Neural cell (in vitro differentiated cells): Measurements from ENCODE around the gene CCR5. TPM values are rescaled to one million over a fixed set of nuclear protein-coding genes. Genes with fewer than 3 reads are reported as not detected.
"Not testable (repeated sequence)": the region's sequence is repeated elsewhere in the genome, so short reads cannot be mapped to it uniquely, and the experiment has no call there.

ENCODE experiments used
- H2AFZ ChIP-seq: fragments of 200-600, 300-800 bp; sonication (generic), shearing (Covaris generic); 2 replicates; pipeline ENCODE4 v1.6.0; 2014; ENCODE audit warnings: low read depth, mild to moderate bottlenecking, antibody characterized with exemption, low read length, moderate library complexity
- H3F3A ChIP-seq: fragments of 200-600 bp; shearing (Covaris generic); 2 replicates; pipeline ENCODE4 v1.6.1; 2016; ENCODE audit warnings: mild to moderate bottlenecking, moderate library complexity, mixed read lengths, antibody characterized with exemption, low read length; ENCODE audit not compliant: insufficient read depth, poor library complexity, severe bottlenecking
- H3K27ac ChIP-seq: fragments of 200-600, 300-800 bp; sonication (generic), shearing (Covaris generic); 2 replicates; pipeline ENCODE4 v1.5.1; 2014; ENCODE audit warnings: mild to moderate bottlenecking, low read length, moderate library complexity
- H3K27me3 ChIP-seq: fragments of 300-800, 200-600 bp; sonication (generic), shearing (Covaris generic); 2 replicates; pipeline ENCODE4 v1.6.0; 2014; ENCODE audit warnings: mild to moderate bottlenecking, low read depth, low read length, moderate library complexity; ENCODE audit not compliant: insufficient read depth
- H3K36me3 ChIP-seq: fragments of 300-800, 200-600 bp; sonication (generic), shearing (Covaris generic); 2 replicates; pipeline ENCODE4 v1.5.1; 2014; ENCODE audit warnings: mild to moderate bottlenecking, antibody characterized with exemption, low read length, moderate library complexity; ENCODE audit not compliant: insufficient read depth
- H3K4me2 ChIP-seq: fragments of 300-800, 200-600 bp; sonication (generic), shearing (Covaris generic); 2 replicates; pipeline ENCODE4 v1.6.0; 2014; ENCODE audit warnings: mild to moderate bottlenecking, low read length
- H3K4me3 ChIP-seq: fragments of 300-800, 200-600 bp; sonication (generic), shearing (Covaris generic); 2 replicates; pipeline ENCODE4 v1.5.1; 2014; ENCODE audit warnings: mild to moderate bottlenecking, low read length, moderate library complexity
- H3K79me2 ChIP-seq: fragments of 200-600 bp; shearing (Covaris generic); replicated peaks from 2 replicates; pipeline ENCODE4 v1.6.0; 2014; ENCODE audit warnings: mild to moderate bottlenecking, low read length, moderate library complexity; ENCODE audit not compliant: insufficient read depth
- H3K9ac ChIP-seq: fragments of 300-800, 200-600 bp; sonication (generic), shearing (Covaris generic); 2 replicates; pipeline ENCODE4 v1.6.1; 2016; ENCODE audit warnings: mild to moderate bottlenecking, low read length, mixed read lengths
- H3K9me2 ChIP-seq: fragments of 200-600 bp; shearing (Covaris generic); 2 replicates; pipeline ENCODE4 v1.6.1; 2016; ENCODE audit warnings: mild to moderate bottlenecking, low read length, mixed read lengths; ENCODE audit not compliant: insufficient read depth
- H3K9me3 ChIP-seq: fragments of 200-600, 300-800 bp; sonication (generic), shearing (Covaris generic); 2 replicates; pipeline ENCODE4 v1.6.1; 2016; ENCODE audit warnings: mild to moderate bottlenecking, mixed run types, low read length, moderate library complexity, mixed read lengths
- H4K20me1 ChIP-seq: fragments of 200-600 bp; shearing (Covaris generic); 2 replicates; pipeline ENCODE4 v1.6.1; 2016; ENCODE audit warnings: mild to moderate bottlenecking, mixed run types; ENCODE audit not compliant: insufficient read depth
- EZH2 ChIP-seq: fragments of 200-600, 300-800 bp; shearing (Covaris generic), sonication (generic); IDR thresholded peaks from 2 replicates; pipeline ENCODE4 v1.6.1; 2014; ENCODE audit warnings: antibody characterized with exemption, low read length, borderline replicate concordance, mild to moderate bottlenecking; ENCODE audit not compliant: insufficient read depth, poor library complexity, severe bottlenecking
- POLR2AphosphoS5 ChIP-seq: IDR thresholded peaks from 2 replicates; pipeline ENCODE4 v1.6.1; 2012
- RAD21 ChIP-seq: fragments of 450-650 bp; conservative IDR thresholded peaks from 2 replicates; pipeline ENCODE4 v1.6.1; 2014; ENCODE audit warnings: antibody characterized with exemption, mild to moderate bottlenecking, moderate library complexity
- SMC3 ChIP-seq: fragments of 450-650 bp; conservative IDR thresholded peaks from 2 replicates; pipeline ENCODE4 v1.6.1; 2014; ENCODE audit warnings: antibody characterized with exemption, mild to moderate bottlenecking, moderate library complexity; ENCODE audit not compliant: poor library complexity
- polyA plus RNA-seq: library from polyadenylated mRNA; depleted of rRNA; stranded (reverse); fragments of >200 nt; gene quantifications from 2 replicates; pipeline ENCODE4 v1.2.3, GENCODE V29; 2014
- TF ChIP-seq, protein P1 (sequence below): fragments of 450-650 bp; IDR thresholded peaks from 2 replicates; pipeline ENCODE4 v1.5.1; 2014; ENCODE audit warnings: antibody characterized with exemption, mild to moderate bottlenecking, moderate library complexity; ENCODE audit not compliant: poor library complexity, severe bottlenecking
- TF ChIP-seq, protein P2 (sequence below): IDR thresholded peaks from 2 replicates; pipeline ENCODE4 v1.6.1; 2012; ENCODE audit warnings: borderline replicate concordance

The CCR5 gene
- polyA plus RNA-seq, 1 donor from 2014 or later = not detected

DNA sequence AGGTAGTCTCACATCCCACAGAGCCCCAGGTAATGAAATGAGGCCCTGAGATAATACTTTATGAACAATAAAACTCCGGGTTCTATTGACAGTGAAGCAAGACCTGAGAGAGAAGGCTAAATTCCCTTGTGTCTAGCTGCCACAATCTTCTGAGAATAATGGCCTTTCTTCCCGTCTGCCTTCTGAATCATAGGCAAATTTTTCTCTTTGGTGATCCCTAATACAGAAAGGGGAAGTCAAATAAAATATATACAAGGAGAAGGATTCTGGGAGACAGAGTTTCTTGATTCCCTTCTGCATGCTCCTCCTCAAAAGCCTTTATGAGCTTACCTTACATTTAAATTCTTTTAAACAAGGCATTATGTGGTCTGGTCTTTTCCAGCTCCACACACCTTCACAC lies 46.7 kb upstream of the CCR5 start:
- Histone ChIP-seq H3K9ac (no peak overlapping the region), H4K20me1 (no peaks in the 10 kb centered on the region), H3K4me2 (no peak overlapping the region), H3K9me2 (no peaks in the 10 kb centered on the region), H3K9me3 (no peaks in the 10 kb centered on the region), H3K36me3 (no peaks in the 10 kb centered on the region), H3F3A (no peaks in the 10 kb centered on the region), H2AFZ (no peak overlapping the region), H3K27ac (no peak overlapping the region), H3K4me3 (no peak overlapping the region), H3K27me3 (no peaks in the 10 kb centered on the region), H3K79me2 (no peaks in the 10 kb centered on the region)
- no peak for TF ChIP-seq POLR2AphosphoS5
- TF ChIP-seq, protein P1, sequence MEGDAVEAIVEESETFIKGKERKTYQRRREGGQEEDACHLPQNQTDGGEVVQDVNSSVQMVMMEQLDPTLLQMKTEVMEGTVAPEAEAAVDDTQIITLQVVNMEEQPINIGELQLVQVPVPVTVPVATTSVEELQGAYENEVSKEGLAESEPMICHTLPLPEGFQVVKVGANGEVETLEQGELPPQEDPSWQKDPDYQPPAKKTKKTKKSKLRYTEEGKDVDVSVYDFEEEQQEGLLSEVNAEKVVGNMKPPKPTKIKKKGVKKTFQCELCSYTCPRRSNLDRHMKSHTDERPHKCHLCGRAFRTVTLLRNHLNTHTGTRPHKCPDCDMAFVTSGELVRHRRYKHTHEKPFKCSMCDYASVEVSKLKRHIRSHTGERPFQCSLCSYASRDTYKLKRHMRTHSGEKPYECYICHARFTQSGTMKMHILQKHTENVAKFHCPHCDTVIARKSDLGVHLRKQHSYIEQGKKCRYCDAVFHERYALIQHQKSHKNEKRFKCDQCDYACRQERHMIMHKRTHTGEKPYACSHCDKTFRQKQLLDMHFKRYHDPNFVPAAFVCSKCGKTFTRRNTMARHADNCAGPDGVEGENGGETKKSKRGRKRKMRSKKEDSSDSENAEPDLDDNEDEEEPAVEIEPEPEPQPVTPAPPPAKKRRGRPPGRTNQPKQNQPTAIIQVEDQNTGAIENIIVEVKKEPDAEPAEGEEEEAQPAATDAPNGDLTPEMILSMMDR = no peak
- TF ChIP-seq RAD21 = no peak

GRCh38 chr3:46325645-46326300 lies 45.0 kb upstream of the CCR5 start:
- no peak overlapping the region for H3K9ac ChIP-seq
- H3K27ac ChIP-seq = no peak overlapping the region
- H4K20me1 ChIP-seq = no peaks in the 10 kb centered on the region
- no peaks in the 10 kb centered on the region for H3F3A ChIP-seq
- H2AFZ ChIP-seq = no peak overlapping the region
- no peaks in the 10 kb centered on the region for H3K79me2 ChIP-seq
- no peaks in the 10 kb centered on the region for H3K9me3 ChIP-seq
- H3K27me3 ChIP-seq = no peaks in the 10 kb centered on the region
- H3K36me3 ChIP-seq = no peaks in the 10 kb centered on the region
- TF ChIP-seq EZH2 (no peak), SMC3 (no peak), RAD21 (no peak)
- TF ChIP-seq, protein P2, sequence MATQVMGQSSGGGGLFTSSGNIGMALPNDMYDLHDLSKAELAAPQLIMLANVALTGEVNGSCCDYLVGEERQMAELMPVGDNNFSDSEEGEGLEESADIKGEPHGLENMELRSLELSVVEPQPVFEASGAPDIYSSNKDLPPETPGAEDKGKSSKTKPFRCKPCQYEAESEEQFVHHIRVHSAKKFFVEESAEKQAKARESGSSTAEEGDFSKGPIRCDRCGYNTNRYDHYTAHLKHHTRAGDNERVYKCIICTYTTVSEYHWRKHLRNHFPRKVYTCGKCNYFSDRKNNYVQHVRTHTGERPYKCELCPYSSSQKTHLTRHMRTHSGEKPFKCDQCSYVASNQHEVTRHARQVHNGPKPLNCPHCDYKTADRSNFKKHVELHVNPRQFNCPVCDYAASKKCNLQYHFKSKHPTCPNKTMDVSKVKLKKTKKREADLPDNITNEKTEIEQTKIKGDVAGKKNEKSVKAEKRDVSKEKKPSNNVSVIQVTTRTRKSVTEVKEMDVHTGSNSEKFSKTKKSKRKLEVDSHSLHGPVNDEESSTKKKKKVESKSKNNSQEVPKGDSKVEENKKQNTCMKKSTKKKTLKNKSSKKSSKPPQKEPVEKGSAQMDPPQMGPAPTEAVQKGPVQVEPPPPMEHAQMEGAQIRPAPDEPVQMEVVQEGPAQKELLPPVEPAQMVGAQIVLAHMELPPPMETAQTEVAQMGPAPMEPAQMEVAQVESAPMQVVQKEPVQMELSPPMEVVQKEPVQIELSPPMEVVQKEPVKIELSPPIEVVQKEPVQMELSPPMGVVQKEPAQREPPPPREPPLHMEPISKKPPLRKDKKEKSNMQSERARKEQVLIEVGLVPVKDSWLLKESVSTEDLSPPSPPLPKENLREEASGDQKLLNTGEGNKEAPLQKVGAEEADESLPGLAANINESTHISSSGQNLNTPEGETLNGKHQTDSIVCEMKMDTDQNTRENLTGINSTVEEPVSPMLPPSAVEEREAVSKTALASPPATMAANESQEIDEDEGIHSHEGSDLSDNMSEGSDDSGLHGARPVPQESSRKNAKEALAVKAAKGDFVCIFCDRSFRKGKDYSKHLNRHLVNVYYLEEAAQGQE = no peak
- H3K9me2 ChIP-seq = no peaks in the 10 kb centered on the region
- H3K4me3 ChIP-seq = no peak overlapping the region
- H3K4me2 ChIP-seq = no peak overlapping the region

GRCh38 chr3:46330676-46331075 lies 40.1 kb upstream of the CCR5 start:
- not testable (repeated sequence) for H4K20me1 ChIP-seq, H3K79me2 ChIP-seq, H3K27ac ChIP-seq, H3F3A ChIP-seq, H3K9me2 ChIP-seq, H3K4me3 ChIP-seq, H3K9ac ChIP-seq, H3K4me2 ChIP-seq, H2AFZ ChIP-seq, H3K27me3 ChIP-seq, H3K36me3 ChIP-seq, H3K9me3 ChIP-seq
